T-cell (primary cell): ENCODE results near the gene LRRC4C. TPM values are rescaled to one million over a fixed set of nuclear protein-coding genes. Genes with fewer than 3 reads are reported as not detected.

Experiments used
- ATAC-seq, 4 experiments: fragments of 200-7000 bp in 3 of 4; fragments of 150-1000 bp in 1 of 4; cut with Tn5 transposase; replicated peaks in 1 of 4; 1 replicate in 3 of 4; 2 replicates in 1 of 4; pipeline ENCODE4 v1.10.0; 2021; ENCODE audit warnings: moderate library complexity in 3 of 4, mild to moderate bottlenecking in 2 of 4, moderate number of reproducible peaks in 1 of 4
- CTCF ChIA-PET, 2 donors: fragments of 300-600 bp; sonication (Branson Sonifier 250); formaldehyde crosslinking; loops; one replicate each; lab custom pipeline; 2022; ENCODE audit warnings: antibody characterized with exemption in 2 of 2; lab: Charles Lee
- POLR2A ChIA-PET, 2 donors: fragments of 300-600 bp; sonication (Branson Sonifier 250); formaldehyde crosslinking; loops; one replicate each; lab custom pipeline; 2022; ENCODE audit warnings: antibody characterized with exemption in 2 of 2; lab: Charles Lee
- DNase-seq, 35 experiments: peaks; one replicate each; pipeline versions ENCODE4 v3.0.0 to v3.0.0-alpha.2; 2013 to 2023
- H3K27ac ChIP-seq: one replicate; pipeline ENCODE4 v1.5.1; 2013; ENCODE audit warnings: low read length
- H3K27me3 ChIP-seq, 2 experiments: replicated peaks in 1 of 2; 1 replicate in 1 of 2; 2 replicates in 1 of 2; pipeline versions ENCODE4 v1.6.1 to v1.7.0; 2013; ENCODE audit warnings: low read length in 1 of 2, mixed read lengths in 1 of 2; ENCODE audit not compliant: control insufficient read depth in 2 of 2, insufficient read depth in 2 of 2; ENCODE audit errors: extremely low read depth in 1 of 2
- H3K36me3 ChIP-seq, 2 donors: 1 replicate in 1 of 2; 2 replicates in 1 of 2; pipeline versions ENCODE4 v1.6.1 to v1.7.0; 2013; ENCODE audit warnings: low read length in 1 of 2; ENCODE audit not compliant: control insufficient read depth in 2 of 2, insufficient read depth in 1 of 2; ENCODE audit errors: extremely low read depth in 1 of 2
- H3K4me1 ChIP-seq, 2 experiments: 1 replicate in 1 of 2; 2 replicates in 1 of 2; pipeline versions ENCODE4 v1.6.1 to v1.7.0; 2013; ENCODE audit warnings: low read length in 2 of 2, mixed read lengths in 1 of 2; ENCODE audit not compliant: insufficient read depth in 2 of 2, control insufficient read depth in 1 of 2; ENCODE audit errors: extremely low read depth in 1 of 2
- H3K4me3 ChIP-seq, 2 donors: 1 replicate in 1 of 2; 2 replicates in 1 of 2; pipeline versions ENCODE4 v1.5.1 to v1.7.0; 2013; ENCODE audit warnings: mild to moderate bottlenecking in 2 of 2, low read length in 1 of 2, moderate library complexity in 1 of 2; ENCODE audit not compliant: control insufficient read depth in 1 of 2; ENCODE audit errors: extremely low read depth in 1 of 2
- H3K9me3 ChIP-seq: 2 replicates; pipeline ENCODE4 v1.7.0; 2013
- H3K27ac Mint-ChIP-seq, 2 donors: one replicate each; pipeline ENCODE4 v1.8.0; 2020 to 2021; ENCODE audit warnings: mild to moderate bottlenecking in 2 of 2, mixed read lengths in 2 of 2
- H3K27me3 Mint-ChIP-seq, 2 donors: one replicate each; pipeline ENCODE4 v1.8.0; 2021 to 2022; ENCODE audit warnings: mixed read lengths in 2 of 2
- H3K36me3 Mint-ChIP-seq: one replicate; pipeline ENCODE4 v1.8.0; 2021; ENCODE audit warnings: mixed read lengths
- H3K4me1 Mint-ChIP-seq, 3 donors: one replicate each; pipeline ENCODE4 v1.8.0; 2020 to 2022; ENCODE audit warnings: mixed read lengths in 3 of 3, mild to moderate bottlenecking in 1 of 3
- H3K4me3 Mint-ChIP-seq, 3 donors: one replicate each; pipeline ENCODE4 v1.8.0; 2020 to 2022; ENCODE audit warnings: mild to moderate bottlenecking in 3 of 3, mixed read lengths in 3 of 3, moderate library complexity in 3 of 3
- H3K9me3 Mint-ChIP-seq, 3 donors: one replicate each; pipeline ENCODE4 v1.8.0; 2020 to 2022; ENCODE audit warnings: mixed read lengths in 3 of 3
- WGBS: methylation state at CpG from one replicate; pipeline ENCODE4 v1.1.5; 2013; ENCODE audit warnings: missing lambda C conversion rate; ENCODE audit not compliant: insufficient coverage; 5-methylcytosine and 5-hydroxymethylcytosine counted together
- total RNA-seq, 35 experiments: library from RNA in 6 of 35; stranded (reverse) in 6 of 35; fragments of 120-200 nt in 1 of 35; gene quantifications; one replicate each; pipeline versions ENCODE4 v1.2.1 to v1.2.4 and lab custom pipeline; 2013 to 2026

Gene LRRC4C
- total RNA-seq, 5 donors from 2014 or later (not counting 1 experiment from before 2014, with no cell fraction given): not detected

DNA sequence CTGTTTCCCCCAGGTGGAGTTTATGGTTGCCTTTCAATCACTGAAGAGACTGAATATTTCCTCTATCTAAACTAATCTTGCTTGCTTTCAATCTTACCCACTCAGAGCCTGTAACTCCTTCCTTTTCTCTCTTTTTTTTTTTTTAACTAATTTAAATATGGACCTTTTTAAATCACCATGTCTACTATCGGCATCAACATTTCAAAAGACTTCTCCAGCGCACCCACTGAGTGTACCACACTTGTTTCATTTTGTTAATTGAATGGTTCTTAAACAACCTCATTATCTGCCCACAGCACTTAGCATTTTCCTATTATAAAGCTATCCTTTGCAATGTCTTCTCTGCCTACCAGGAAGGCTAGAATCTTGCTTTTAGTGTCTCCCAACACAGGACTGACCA is 1212.5 kb downstream of the LRRC4C start:
- no peaks in the 10 kb centered on the region for H3K27me3 Mint-ChIP-seq
- H3K4me3 ChIP-seq: no peak overlapping the region
- no peak for ATAC-seq
- no peak overlapping the region for H3K27ac Mint-ChIP-seq
- no peaks in the 10 kb centered on the region for H3K4me1 Mint-ChIP-seq
- H3K4me1 ChIP-seq: no peaks in the 10 kb centered on the region
- WGBS: 89% methylated on average over 1 of the region's 2 CpGs
- H3K9me3 Mint-ChIP-seq: peaks cover 9 to 14% (median 13%) of the 10 kb centered on the region in 3 donors
- H3K9me3 ChIP-seq: no peaks in the 10 kb centered on the region
- H3K4me3 Mint-ChIP-seq: no peak overlapping the region
- POLR2A ChIA-PET: no interaction called here
- no peak overlapping the region for H3K27ac ChIP-seq
- H3K27me3 ChIP-seq: no peaks in the 10 kb centered on the region
- CTCF ChIA-PET: no interaction called here
- no peaks in the 10 kb centered on the region for H3K36me3 ChIP-seq
- no peaks in the 10 kb centered on the region for H3K36me3 Mint-ChIP-seq
- DNase-seq: no peak

DNA sequence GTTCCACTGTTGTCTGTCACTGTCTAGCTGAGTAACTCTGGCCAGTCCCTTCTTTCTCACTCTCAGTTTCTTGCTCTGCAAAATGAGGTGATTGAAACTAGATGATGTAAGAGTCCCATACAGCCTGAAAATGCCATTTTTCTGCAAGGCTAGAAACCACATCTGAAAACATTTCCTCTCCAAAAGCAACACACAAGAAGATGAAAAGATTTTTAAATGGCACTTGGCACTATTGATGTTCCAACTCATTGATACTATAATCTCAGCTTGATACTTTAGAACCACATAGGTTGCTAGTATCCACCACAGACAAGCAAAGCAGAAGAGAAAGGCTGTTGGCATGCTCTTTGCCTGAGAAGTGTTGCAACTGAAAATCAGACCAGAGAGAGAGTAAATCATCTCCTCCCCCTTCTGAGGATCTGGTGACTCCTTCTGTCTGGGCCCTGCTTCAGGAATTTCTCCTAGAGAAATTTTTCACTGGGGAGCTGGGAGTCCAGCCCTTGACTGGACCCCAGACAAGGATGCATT is 1217.9 kb downstream of the LRRC4C start:
- H3K27me3 Mint-ChIP-seq: no peaks in the 10 kb centered on the region
- no peak for ATAC-seq

DNA sequence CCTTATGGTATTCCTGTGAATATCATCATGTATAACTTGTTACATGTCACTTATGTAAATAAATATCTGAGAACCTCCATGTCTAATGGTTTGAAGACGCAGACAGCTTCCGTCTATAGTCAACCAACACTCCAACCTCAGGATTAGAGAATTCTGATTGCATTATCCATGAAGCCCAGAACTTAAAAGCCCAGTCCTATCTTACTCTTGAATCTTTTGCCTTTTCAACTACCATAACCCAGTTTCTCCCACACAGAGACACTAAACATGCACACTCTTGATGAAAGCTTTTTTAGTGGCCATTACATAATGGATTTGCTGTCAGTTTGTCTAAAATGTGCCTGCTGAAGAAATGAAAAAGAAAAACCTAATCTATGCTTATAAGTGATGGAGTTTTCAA is 1219.2 kb downstream of the LRRC4C start:
- no CpG with 5 or more reads among the region's 2 CpGs for WGBS
- H3K27me3 Mint-ChIP-seq: no peaks in the 10 kb centered on the region
- H3K27me3 ChIP-seq: no peaks in the 10 kb centered on the region
- peaks cover 11 to 22% (median 15%) of the 10 kb centered on the region in 3 donors for H3K9me3 Mint-ChIP-seq
- H3K36me3 ChIP-seq: no peaks in the 10 kb centered on the region
- H3K4me3 Mint-ChIP-seq: no peak overlapping the region
- POLR2A ChIA-PET: no interaction called here
- no peaks in the 10 kb centered on the region for H3K4me1 ChIP-seq
- no peak for DNase-seq
- H3K36me3 Mint-ChIP-seq: no peaks in the 10 kb centered on the region
- H3K27ac Mint-ChIP-seq: no peak overlapping the region
- no peak overlapping the region for H3K4me3 ChIP-seq
- CTCF ChIA-PET: no interaction called here
- H3K4me1 Mint-ChIP-seq: no peaks in the 10 kb centered on the region
- no peaks in the 10 kb centered on the region for H3K9me3 ChIP-seq
- ATAC-seq: no peak
- no peak overlapping the region for H3K27ac ChIP-seq

More for the DNA sequence above, 1217.9 kb downstream of the LRRC4C start:
- POLR2A ChIA-PET: no interaction called here
- H3K9me3 Mint-ChIP-seq: peaks cover 11 to 19% (median 15%) of the 10 kb centered on the region in 3 donors
- Histone ChIP-seq H3K36me3 (no peaks in the 10 kb centered on the region), H3K27ac (no peak overlapping the region), H3K9me3 (no peaks in the 10 kb centered on the region), H3K4me3 (no peak overlapping the region), H3K27me3 (no peaks in the 10 kb centered on the region), H3K4me1 (no peaks in the 10 kb centered on the region)
- H3K4me1 Mint-ChIP-seq: no peaks in the 10 kb centered on the region
- no peaks in the 10 kb centered on the region for H3K36me3 Mint-ChIP-seq
- H3K27ac Mint-ChIP-seq: no peak overlapping the region
- H3K4me3 Mint-ChIP-seq: no peak overlapping the region
- CTCF ChIA-PET: no interaction called here
- DNase-seq: no peak

DNA sequence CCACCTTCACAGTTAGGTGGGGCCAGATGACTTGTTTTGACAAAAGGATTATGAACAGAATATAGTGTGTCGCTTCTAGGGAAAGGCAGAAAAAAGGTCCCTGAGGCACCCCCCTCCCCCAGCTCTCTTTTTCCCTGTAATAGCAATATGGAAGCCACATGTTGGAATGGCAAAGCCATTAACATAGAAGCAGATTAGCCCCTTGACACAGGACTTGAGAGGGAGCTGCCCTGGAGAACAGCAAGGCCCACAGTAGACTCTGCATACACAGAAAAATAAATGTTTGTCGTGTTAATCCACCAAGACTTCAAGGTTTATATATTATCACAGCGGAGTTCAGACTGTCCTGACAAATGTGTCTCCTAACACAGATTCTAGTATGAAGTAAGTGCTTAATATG is 1222.9 kb downstream of the LRRC4C start:
- H3K27ac ChIP-seq: no peak overlapping the region
- no peaks in the 10 kb centered on the region for H3K36me3 ChIP-seq
- H3K4me3 ChIP-seq: no peak overlapping the region
- no peak for DNase-seq
- no peaks in the 10 kb centered on the region for H3K27me3 ChIP-seq
- H3K4me1 ChIP-seq: no peaks in the 10 kb centered on the region
- peaks cover 11 to 16% (median 16%) of the 10 kb centered on the region in 3 donors for H3K9me3 Mint-ChIP-seq
- ATAC-seq: no peak
- H3K36me3 Mint-ChIP-seq: no peaks in the 10 kb centered on the region
- H3K4me1 Mint-ChIP-seq: no peaks in the 10 kb centered on the region
- no peaks in the 10 kb centered on the region for H3K9me3 ChIP-seq
- POLR2A ChIA-PET: no interaction called here
- no peak overlapping the region for H3K4me3 Mint-ChIP-seq
- CTCF ChIA-PET: no interaction called here
- no peaks in the 10 kb centered on the region for H3K27me3 Mint-ChIP-seq
- WGBS: no CpG with 5 or more reads among the region's 3 CpGs
- H3K27ac Mint-ChIP-seq: no peak overlapping the region

DNA sequence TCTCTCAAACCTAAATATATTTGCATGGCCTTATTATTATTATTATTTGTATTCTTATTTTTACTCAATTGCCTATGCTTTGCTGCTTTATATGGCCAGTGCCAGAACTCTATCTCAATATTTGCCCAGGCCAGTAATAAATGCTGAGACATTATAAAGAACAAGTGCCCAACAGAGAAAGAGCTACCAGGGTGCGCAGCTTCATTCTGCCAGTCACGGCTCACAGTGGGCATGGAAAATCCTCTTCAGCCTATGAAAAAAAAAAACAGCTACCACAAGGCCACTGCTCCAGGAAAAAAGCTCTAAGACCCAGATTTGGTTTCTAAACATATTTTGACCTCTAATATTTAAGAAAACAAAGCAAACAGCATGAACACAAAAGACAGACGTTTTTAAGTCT is 1223.6 kb downstream of the LRRC4C start:
- Histone ChIP-seq H3K4me3 (no peak overlapping the region), H3K36me3 (no peaks in the 10 kb centered on the region), H3K27me3 (no peaks in the 10 kb centered on the region), H3K27ac (no peak overlapping the region), H3K4me1 (no peaks in the 10 kb centered on the region), H3K9me3 (no peaks in the 10 kb centered on the region)
- Mint-ChIP-seq H3K36me3 (no peaks in the 10 kb centered on the region), H3K27me3 (no peaks in the 10 kb centered on the region), H3K27ac (no peak overlapping the region), H3K4me3 (no peak overlapping the region), H3K9me3 (peaks cover 13 to 18% (median 16%) of the 10 kb centered on the region in 3 donors), H3K4me1 (no peaks in the 10 kb centered on the region)
- DNase-seq (no peak), ATAC-seq (no peak)
- ChIA-PET CTCF (no interaction called here), POLR2A (no interaction called here)
- WGBS: 75% methylated on average over 2 of the region's 3 CpGs

DNA sequence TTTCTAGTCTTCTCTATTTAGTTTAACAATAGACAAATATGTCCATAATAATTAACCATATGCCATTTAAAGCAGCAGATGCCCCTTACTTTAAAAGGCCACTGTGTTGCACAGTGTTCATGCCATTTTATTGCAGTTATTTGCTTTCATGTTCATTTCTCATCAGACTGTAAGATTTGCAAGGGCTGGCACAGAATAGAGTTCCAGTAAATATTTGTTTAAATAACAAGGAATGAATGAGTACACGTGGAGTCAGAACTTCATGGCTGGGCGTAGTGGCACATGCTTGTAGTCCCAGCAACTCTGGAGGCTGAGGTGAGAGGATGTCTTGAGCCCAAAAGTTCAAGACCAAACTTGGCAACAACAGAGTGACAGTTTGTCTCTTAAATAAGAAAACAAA is 1228.6 kb downstream of the LRRC4C start:
- ATAC-seq: no peak
- ChIA-PET CTCF (no interaction called here), POLR2A (no interaction called here)
- Histone ChIP-seq H3K9me3 (no peaks in the 10 kb centered on the region), H3K36me3 (no peaks in the 10 kb centered on the region), H3K4me1 (no peaks in the 10 kb centered on the region), H3K27ac (no peak overlapping the region), H3K27me3 (no peaks in the 10 kb centered on the region), H3K4me3 (no peak overlapping the region)
- Mint-ChIP-seq H3K4me3 (no peak overlapping the region), H3K4me1 (no peaks in the 10 kb centered on the region), H3K27ac (no peak overlapping the region), H3K9me3 (peaks cover 5 to 11% (median 9%) of the 10 kb centered on the region in 3 donors), H3K27me3 (no peaks in the 10 kb centered on the region), H3K36me3 (no peaks in the 10 kb centered on the region)
- no peak for DNase-seq
- 100% methylated on average over 2 of the region's 2 CpGs for WGBS

DNA sequence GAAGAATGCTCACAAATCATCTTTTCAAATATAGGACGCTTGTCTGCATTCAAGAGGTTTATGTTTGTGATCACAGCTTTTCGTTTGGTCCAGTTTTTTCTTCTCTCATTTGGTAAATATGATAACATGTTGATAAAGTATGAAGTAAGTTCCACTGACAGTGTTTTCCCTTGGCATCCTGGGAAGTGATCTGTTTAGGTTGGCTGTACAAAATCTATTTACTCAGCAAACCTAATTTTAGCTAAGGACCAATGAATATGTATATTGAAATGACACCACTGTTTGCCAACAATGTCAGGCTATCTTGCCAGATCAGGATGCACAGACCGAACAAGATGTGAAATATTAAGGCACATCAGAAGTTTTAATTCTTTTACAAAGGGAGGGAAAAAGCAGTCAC is 1230.8 kb downstream of the LRRC4C start:
- H3K4me1 ChIP-seq: no peaks in the 10 kb centered on the region
- H3K27me3 ChIP-seq: no peaks in the 10 kb centered on the region
- Mint-ChIP-seq H3K4me1 (no peaks in the 10 kb centered on the region), H3K36me3 (no peaks in the 10 kb centered on the region), H3K27me3 (no peaks in the 10 kb centered on the region), H3K4me3 (no peak overlapping the region), H3K9me3 (peaks cover 5 to 12% (median 8%) of the 10 kb centered on the region in 3 donors), H3K27ac (no peak overlapping the region)
- no peaks in the 10 kb centered on the region for H3K36me3 ChIP-seq
- no CpG with 5 or more reads among the region's 3 CpGs for WGBS
- no peaks in the 10 kb centered on the region for H3K9me3 ChIP-seq
- ATAC-seq (no peak), DNase-seq (no peak)
- no peak overlapping the region for H3K27ac ChIP-seq
- no peak overlapping the region for H3K4me3 ChIP-seq
- ChIA-PET CTCF (interaction anchor here in 1 of 2 donors (0.7 kb wide), 1 partner anchor 485 kb away, joined by 3 read pairs; no protein-coding TSS in a partner anchor), POLR2A (no interaction called here)
